Measurements from ENCODE around the gene RASSF5.

- TF ChIP-seq POLR2AphosphoS5 (IDR thresholded peaks at IDR 0.05) (no peak), CTCF (IDR thresholded peaks at IDR 0.05) (no peak), POLR2A (IDR thresholded peaks at IDR 0.05) (no peak)
Measured at GRCh38 chr1:206588492-206588891, 81.2 kb downstream of the RASSF5 start.
